Astrocyte of the spinal cord (primary cell): ENCODE results near the gene PRKAB2.
"Not testable (repeated sequence)": the region's sequence is repeated elsewhere in the genome, so short reads cannot be mapped to it uniquely, and the experiment has no call there.

Experiments
- DNase-seq: peaks from one replicate; pipeline ENCODE4 v3.0.0; 2011; ENCODE audit warnings: low read depth, low spot score
- H3K4me3 ChIP-seq: 2 replicates; pipeline ENCODE4 v1.5.1; 2011; ENCODE audit warnings: low read depth, mild to moderate bottlenecking, low read length, moderate library complexity
- CTCF ChIP-seq: IDR thresholded peaks from 2 replicates; pipeline ENCODE4 v1.5.1; 2012; ENCODE audit warnings: low read depth, mild to moderate bottlenecking, low read length, inconsistent platforms
- in situ Hi-C: cut with HindIII; loops from 2 replicates; pipeline ENCODE4 v1.10.0; 2017; ENCODE audit warnings: low sequenced_read_pairs

The PRKAB2 gene

GRCh38 chr1:147167365-147167764, 4.9 kb downstream of the PRKAB2 start:
- no peak overlapping the region for H3K4me3 ChIP-seq
- TF ChIP-seq CTCF, result no peak
- peak; percentile 96 for DNase-seq
- in situ Hi-C loops, result no loop called here

- no peak overlapping the region for H3K4me3 ChIP-seq
- TF ChIP-seq CTCF, result no peak
- in situ Hi-C loops, result no loop called here
- no peak for DNase-seq
Observed at GRCh38 chr1:147163019-147163418, 9.3 kb downstream of the PRKAB2 start.

- no peak overlapping the region for H3K4me3 ChIP-seq
- DNase-seq, result no peak
- TF ChIP-seq CTCF, result no peak
- in situ Hi-C loops, result no loop called here
Observed at GRCh38 chr1:147162093-147162492, 10.2 kb downstream of the PRKAB2 start.

- H3K4me3 ChIP-seq, in situ Hi-C loops, DNase-seq: not testable (repeated sequence)
Observed at GRCh38 chr1:147157116-147157515, 15.2 kb downstream of the PRKAB2 start.

- in situ Hi-C loops, result no loop called here
- no peak overlapping the region for H3K4me3 ChIP-seq
- TF ChIP-seq CTCF, result no peak
- DNase-seq, result no peak
Observed at GRCh38 chr1:147156642-147157041, 15.6 kb downstream of the PRKAB2 start.

GRCh38 chr1:147152772-147153171, 19.5 kb downstream of the PRKAB2 start:
- no peak for TF ChIP-seq CTCF
- in situ Hi-C loops, result no loop called here
- no peak overlapping the region for H3K4me3 ChIP-seq
- no peak for DNase-seq

- TF ChIP-seq CTCF, result no peak
- in situ Hi-C loops, result no loop called here
- no peak for DNase-seq
- H3K4me3 ChIP-seq, result no peak overlapping the region
Observed at GRCh38 chr1:147151244-147151643, 21.0 kb downstream of the PRKAB2 start.
